Measurements from ENCODE around the gene PRR23E.

Gene PRR23E

GRCh38 chr3:127157171-127157828 lies 35.6 kb upstream of the PRR23E start:
- DNase-seq (ENCODE audit: low spot score): no peak
- TF ChIP-seq CTCF (IDR thresholded peaks at IDR 0.05; ENCODE audit: extremely low read depth, insufficient read depth, missing control alignments): no peak
- in situ Hi-C loops (cut with MboI; ENCODE audit: low pct_unique_long_range_greater_than_20kb, low sequenced_read_pairs, unreplicated experiment): no loop called here

DNA sequence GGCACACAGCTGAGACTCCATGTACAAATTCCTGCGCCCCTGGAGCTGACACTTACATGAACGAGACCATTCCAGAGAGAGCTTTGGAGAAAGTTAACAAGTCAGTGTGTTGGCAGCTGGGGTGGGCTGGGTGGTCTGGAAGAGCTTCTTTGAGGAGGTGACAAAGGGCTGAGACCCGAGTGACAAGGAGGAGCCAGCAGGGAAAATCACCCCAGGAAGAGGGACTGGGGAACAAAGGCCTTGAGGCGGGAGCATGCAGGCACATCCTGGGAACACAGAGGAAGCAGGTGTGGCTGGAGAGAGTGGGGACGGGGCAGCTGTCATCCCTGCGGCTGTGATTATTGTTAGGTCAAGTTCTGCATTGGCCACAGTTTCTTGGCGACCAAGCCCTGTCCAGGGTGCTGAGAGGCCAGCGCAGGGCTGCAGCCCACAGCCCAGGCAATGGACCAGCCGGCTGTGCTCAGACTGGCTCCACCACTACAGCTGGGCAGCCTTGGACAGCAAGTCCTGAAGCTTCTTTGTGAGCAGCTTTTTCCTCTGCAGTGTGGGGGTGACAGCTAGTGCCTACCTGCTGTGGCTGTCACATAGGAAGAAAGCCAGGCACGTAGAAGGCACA lies 34.2 kb upstream of the PRR23E start:
- TF ChIP-seq CTCF (IDR thresholded peaks at IDR 0.05; ENCODE audit: extremely low read depth, insufficient read depth, missing control alignments): no peak
- DNase-seq (ENCODE audit: low spot score): no peak
- in situ Hi-C loops (cut with MboI; ENCODE audit: low pct_unique_long_range_greater_than_20kb, low sequenced_read_pairs, unreplicated experiment): no loop called here

DNA sequence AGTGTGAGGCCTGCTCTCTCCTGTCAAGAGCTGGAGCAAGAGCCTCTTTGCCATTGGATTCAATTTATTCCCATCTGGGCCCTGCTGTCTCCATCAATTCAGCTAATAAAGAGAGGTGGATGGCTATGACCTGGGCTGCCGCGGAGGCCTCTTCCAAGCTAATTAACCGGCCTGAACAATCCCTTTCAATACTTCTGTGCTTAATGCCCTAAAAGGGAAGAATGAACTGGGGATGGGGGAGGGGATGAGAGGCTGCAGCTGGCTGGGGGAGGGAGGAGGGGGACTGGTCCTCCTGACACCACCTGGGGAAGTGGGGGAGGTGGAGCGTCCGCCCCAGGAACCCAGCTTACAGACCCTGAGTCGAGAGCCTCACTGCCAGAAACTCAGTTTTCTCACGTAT lies 33.4 kb upstream of the PRR23E start:
- in situ Hi-C loops (cut with MboI; ENCODE audit: low pct_unique_long_range_greater_than_20kb, low sequenced_read_pairs, unreplicated experiment): no loop called here
- TF ChIP-seq CTCF (IDR thresholded peaks at IDR 0.05; ENCODE audit: extremely low read depth, insufficient read depth, missing control alignments): no peak
- DNase-seq (ENCODE audit: low spot score): no peak

GRCh38 chr3:127161236-127161635 lies 31.7 kb upstream of the PRR23E start:
- in situ Hi-C loops (cut with MboI; ENCODE audit: low pct_unique_long_range_greater_than_20kb, low sequenced_read_pairs, unreplicated experiment): no loop called here
- TF ChIP-seq CTCF (IDR thresholded peaks at IDR 0.05; ENCODE audit: extremely low read depth, insufficient read depth, missing control alignments): no peak
- no peak for DNase-seq (ENCODE audit: low spot score)

DNA sequence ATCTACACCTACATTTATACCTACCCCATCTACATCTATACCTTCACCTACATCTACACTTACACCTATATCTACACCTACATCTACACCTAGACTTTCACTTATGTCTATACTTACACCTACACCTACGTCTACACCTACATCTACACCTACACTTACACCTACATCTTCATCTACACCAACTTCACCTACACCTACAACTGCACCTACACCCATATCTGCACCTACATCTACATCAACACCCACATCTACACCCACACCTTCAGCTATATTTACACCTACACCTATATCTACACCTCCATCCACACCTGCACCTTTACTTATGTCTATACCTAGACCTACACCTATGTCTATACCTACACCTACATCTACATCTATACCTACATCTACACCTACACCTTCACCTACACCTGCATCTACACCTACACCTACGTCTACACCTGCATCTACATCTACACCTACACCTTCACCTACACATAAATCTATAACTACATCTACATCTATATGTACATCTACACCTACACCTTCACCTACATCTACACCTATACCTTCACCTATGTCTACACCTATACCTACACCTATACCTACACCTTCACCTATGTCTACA lies 30.9 kb upstream of the PRR23E start:
- no peak for DNase-seq (ENCODE audit: low spot score)
- TF ChIP-seq CTCF (IDR thresholded peaks at IDR 0.05; ENCODE audit: extremely low read depth, insufficient read depth, missing control alignments): no peak
- in situ Hi-C loops (cut with MboI; ENCODE audit: low pct_unique_long_range_greater_than_20kb, low sequenced_read_pairs, unreplicated experiment): no loop called here

DNA sequence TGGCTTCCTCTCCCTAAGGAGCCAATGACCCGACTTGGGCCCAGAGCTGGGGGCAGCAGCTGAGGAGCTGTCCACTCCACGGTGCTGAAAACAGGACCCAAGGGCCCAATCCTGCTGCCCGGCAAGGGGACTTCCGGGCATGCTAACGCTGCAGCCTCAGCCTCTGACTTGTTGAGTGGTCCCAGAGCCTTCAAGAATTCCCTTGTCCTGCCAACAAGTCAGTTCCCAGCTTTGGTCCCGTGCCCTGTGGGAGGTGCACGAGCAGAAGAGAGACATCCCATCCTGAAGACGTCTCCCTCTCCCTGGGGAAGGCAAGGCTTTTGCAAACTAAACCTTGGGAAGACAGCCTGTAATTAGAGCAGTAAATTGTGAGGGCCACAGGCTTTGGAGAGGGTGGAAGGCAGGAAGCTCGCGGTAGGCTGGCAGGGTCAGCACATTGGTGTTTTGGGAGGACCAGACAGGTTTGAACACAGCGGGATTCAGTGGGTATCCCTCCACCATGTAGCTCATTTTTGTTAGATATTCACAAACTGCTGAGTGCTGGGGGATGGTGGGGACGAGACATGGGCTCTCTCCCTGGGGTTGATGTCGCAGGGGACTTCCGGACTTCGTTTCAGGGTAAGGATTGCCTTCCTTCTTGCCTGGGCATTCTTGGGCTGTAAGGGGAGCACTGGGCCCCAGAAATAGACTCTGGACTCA lies 29.8 kb upstream of the PRR23E start:
- in situ Hi-C loops (cut with MboI; ENCODE audit: low pct_unique_long_range_greater_than_20kb, low sequenced_read_pairs, unreplicated experiment): no loop called here

More for the DNA sequence above, 29.8 kb upstream of the PRR23E start:
- TF ChIP-seq CTCF (IDR thresholded peaks at IDR 0.05; ENCODE audit: extremely low read depth, insufficient read depth, missing control alignments): no peak
- DNase-seq (ENCODE audit: low spot score): no peak

All from GM13977 (cell line).